Measurements from ENCODE around the gene FDX2. TPM values are rescaled to one million over a fixed set of nuclear protein-coding genes. Genes with fewer than 3 reads are reported as not detected.

Gene FDX2
- total RNA-seq, 1 donor from 2014 or later, result 7.4 TPM

DNA sequence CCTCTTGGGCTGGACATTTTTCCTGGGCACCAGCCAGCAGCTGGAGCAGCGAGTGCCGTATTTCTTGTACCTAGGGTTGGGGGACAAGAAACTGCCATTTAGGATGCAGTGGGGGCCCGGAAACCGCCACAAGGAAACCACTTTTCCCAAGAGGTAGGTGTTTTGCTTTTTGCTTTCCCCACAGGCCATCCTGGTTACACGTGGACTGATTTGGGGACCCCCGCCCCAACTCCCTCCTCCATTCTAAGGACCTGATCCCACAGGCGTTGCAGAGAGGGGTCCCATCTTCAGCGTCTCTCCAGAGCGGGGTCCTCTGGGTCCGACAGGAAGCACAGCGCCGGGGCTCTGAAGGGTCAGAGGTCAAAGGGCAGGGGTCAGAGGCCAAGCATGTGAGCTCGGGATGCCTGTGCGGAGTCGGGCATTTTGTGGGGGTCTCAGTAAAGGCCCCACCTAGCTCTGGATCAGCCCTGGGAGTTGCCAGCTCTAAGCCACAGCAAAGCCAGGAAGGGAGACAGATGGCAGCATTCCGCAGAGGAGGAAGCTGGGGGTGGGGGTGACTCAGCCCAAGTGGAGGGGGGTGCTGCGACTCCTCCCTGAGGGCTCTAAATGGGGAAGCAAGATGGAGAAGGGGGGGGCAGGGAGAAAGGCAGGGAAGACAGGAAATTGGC, 10.5 kb downstream of the FDX2 start:
- H3K9me3 Mint-ChIP-seq, result no peaks in the 10 kb centered on the region
- H3K9ac ChIP-seq, result no peak overlapping the region
- no peak for TF ChIP-seq EZH2phosphoT487 (IDR thresholded peaks at IDR 0.05)
- TF ChIP-seq EZH2 (IDR thresholded peaks at IDR 0.05), result no peak
- TF ChIP-seq, protein P1, sequence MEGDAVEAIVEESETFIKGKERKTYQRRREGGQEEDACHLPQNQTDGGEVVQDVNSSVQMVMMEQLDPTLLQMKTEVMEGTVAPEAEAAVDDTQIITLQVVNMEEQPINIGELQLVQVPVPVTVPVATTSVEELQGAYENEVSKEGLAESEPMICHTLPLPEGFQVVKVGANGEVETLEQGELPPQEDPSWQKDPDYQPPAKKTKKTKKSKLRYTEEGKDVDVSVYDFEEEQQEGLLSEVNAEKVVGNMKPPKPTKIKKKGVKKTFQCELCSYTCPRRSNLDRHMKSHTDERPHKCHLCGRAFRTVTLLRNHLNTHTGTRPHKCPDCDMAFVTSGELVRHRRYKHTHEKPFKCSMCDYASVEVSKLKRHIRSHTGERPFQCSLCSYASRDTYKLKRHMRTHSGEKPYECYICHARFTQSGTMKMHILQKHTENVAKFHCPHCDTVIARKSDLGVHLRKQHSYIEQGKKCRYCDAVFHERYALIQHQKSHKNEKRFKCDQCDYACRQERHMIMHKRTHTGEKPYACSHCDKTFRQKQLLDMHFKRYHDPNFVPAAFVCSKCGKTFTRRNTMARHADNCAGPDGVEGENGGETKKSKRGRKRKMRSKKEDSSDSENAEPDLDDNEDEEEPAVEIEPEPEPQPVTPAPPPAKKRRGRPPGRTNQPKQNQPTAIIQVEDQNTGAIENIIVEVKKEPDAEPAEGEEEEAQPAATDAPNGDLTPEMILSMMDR (IDR thresholded peaks at IDR 0.05), result no peak
- no peaks in the 10 kb centered on the region for H3K79me2 ChIP-seq (ENCODE audit: low read depth)
- no peak for DNase-seq (ENCODE audit: low spot score)
- peaks cover 11% of the 10 kb centered on the region for H3K27me3 ChIP-seq
- H3K27me3 Mint-ChIP-seq (ENCODE audit: insufficient read depth, low read depth), result peaks cover 4% of the 10 kb centered on the region
- no peaks in the 10 kb centered on the region for H3F3A ChIP-seq (ENCODE audit: low read depth)
- no peak overlapping the region for H3K4me2 ChIP-seq
- no peak overlapping the region for H3K27ac Mint-ChIP-seq
- H3K36me3 Mint-ChIP-seq, result no peaks in the 10 kb centered on the region
- no peaks in the 10 kb centered on the region for H3K4me1 ChIP-seq
- no peaks in the 10 kb centered on the region for H3K9me3 ChIP-seq (ENCODE audit: low read depth)
- H2AFZ ChIP-seq (replicated peaks), result no peak overlapping the region
- no peaks in the 10 kb centered on the region for H3K36me3 ChIP-seq
- no peak overlapping the region for H3K4me3 Mint-ChIP-seq
- no peaks in the 10 kb centered on the region for H3K4me1 Mint-ChIP-seq
- no peaks in the 10 kb centered on the region for H4K20me1 ChIP-seq (ENCODE audit: low read depth)
- no peak overlapping the region for H3K4me3 ChIP-seq
- no peak overlapping the region for H3K27ac ChIP-seq

DNA sequence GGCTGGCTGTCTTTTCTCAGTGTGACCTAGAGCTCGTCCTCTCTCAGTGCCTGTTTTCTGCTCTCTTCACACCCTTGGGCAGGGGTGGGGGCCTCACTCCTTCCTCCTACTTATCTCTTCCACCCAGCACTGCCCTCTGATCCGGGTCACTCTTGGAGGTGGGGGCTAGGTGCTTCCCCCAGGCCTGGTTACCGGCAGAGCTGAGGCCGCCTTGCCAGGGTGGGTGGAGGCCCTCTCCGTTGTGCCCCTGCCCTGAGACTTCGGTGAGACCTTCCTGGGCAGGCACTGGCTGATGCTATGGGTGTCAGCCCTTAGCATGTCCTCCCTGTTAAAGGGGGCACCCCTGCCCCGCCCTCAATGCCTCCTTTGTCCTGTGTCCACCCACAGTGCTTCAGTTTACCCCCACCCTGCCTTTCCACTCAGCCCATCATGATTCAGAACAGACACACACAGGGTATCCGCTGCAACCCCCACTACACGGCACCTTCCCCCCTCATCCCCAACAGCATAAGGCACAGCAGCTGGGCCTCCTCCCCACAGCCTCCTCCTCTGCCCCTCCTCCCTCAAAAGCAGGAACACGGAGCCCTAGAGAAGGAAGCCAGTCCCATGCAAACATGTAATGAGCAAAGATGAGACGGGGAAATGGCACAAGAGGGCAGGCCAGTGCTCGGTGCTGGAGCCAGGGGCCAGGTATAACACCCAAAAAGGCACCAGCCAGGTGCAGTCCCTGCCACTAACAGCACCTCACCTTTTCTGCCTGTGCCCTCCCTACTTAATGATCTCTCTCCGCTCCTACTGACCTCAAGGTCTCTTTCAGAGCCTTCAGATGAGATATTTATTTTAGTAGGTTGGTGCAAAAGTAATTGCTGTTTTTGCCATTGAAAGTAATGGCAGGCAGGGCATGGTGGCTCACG, 16.0 kb downstream of the FDX2 start:
- Mint-ChIP-seq H3K27ac (no peak overlapping the region), H3K36me3 (no peaks in the 10 kb centered on the region), H3K4me1 (peaks cover 8% of the 10 kb centered on the region), H3K27me3 (ENCODE audit: insufficient read depth, low read depth) (peaks cover 33% of the 10 kb centered on the region), H3K9me3 (no peaks in the 10 kb centered on the region), H3K4me3 (no peak overlapping the region)
- Histone ChIP-seq H3K36me3 (no peaks in the 10 kb centered on the region), H3K9me3 (ENCODE audit: low read depth) (no peaks in the 10 kb centered on the region), H3K4me1 (no peaks in the 10 kb centered on the region), H4K20me1 (ENCODE audit: low read depth) (peaks cover 20% of the 10 kb centered on the region), H3K27ac (no peak overlapping the region), H3K9ac (no peak overlapping the region), H3K27me3 (peaks cover 66% of the 10 kb centered on the region), H3K4me3 (no peak overlapping the region), H3F3A (ENCODE audit: low read depth) (peaks cover 20% of the 10 kb centered on the region), H3K79me2 (ENCODE audit: low read depth) (no peaks in the 10 kb centered on the region), H2AFZ (replicated peaks) (no peak overlapping the region), H3K4me2 (no peak overlapping the region)
- no peak for DNase-seq (ENCODE audit: low spot score)
- TF ChIP-seq EZH2phosphoT487 (IDR thresholded peaks at IDR 0.05) (no peak), EZH2 (IDR thresholded peaks at IDR 0.05) (no peak)
- TF ChIP-seq, protein P1 (IDR thresholded peaks at IDR 0.05), result no peak

DNA sequence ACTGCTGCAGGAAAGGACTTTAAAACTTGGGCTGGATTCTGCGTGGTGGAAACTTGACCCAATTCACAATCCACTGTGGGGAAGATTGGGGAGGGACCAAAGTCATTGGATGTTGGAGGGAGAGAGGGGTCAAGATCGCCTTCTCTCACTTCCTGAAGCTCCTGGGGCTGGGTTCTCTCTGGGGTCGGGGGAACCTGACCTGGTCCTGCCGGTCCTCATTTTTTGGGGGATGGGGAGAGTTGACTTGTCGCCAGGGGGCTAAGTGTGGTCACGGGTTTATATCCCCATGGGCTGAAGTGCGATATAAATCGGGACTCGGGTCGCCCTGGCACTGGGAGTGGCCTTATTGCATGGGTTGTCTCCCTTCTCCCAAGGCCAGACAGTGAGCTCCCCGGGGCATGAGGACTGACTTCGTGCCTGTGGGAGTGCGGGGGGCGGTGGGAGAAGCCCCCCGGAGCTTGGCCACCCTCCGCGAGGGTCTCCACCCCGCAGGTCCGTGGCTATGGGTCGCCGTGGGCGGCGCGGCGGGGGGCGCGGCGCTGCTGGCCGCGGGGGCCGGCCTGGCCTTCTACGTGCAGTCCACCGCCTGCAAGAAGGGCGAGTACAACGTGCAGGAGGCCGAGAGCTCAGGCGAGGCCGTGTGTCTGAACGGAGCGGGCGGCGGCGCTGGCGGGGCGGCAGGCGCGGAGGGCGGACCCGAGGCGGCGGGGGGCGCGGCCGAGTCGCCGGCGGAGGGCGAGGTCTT, 19.8 kb downstream of the FDX2 start:
- no peak overlapping the region for H3K27ac ChIP-seq
- no peak overlapping the region for H3K9ac ChIP-seq
- peaks cover 55% of the 10 kb centered on the region for H4K20me1 ChIP-seq (ENCODE audit: low read depth)
- no peaks in the 10 kb centered on the region for H3K9me3 ChIP-seq (ENCODE audit: low read depth)
- H3K36me3 ChIP-seq, result no peaks in the 10 kb centered on the region
- no peak overlapping the region for H3K27ac Mint-ChIP-seq
- no peaks in the 10 kb centered on the region for H3K36me3 Mint-ChIP-seq
- H3K27me3 ChIP-seq, result peaks cover 97% of the 10 kb centered on the region
- H3K4me2 ChIP-seq, result peak overlapping the region; percentile 68
- peak overlapping the region; percentile 60 for H3K4me3 Mint-ChIP-seq
- peaks cover 21% of the 10 kb centered on the region for H3K4me1 Mint-ChIP-seq
- no peaks in the 10 kb centered on the region for H3K79me2 ChIP-seq (ENCODE audit: low read depth)
- H3F3A ChIP-seq (ENCODE audit: low read depth), result peaks cover 51% of the 10 kb centered on the region
- TF ChIP-seq, protein P1 (IDR thresholded peaks at IDR 0.05), result no peak
- TF ChIP-seq EZH2 (IDR thresholded peaks at IDR 0.05) (peak; percentile 59), EZH2phosphoT487 (IDR thresholded peaks at IDR 0.05) (peak; percentile 70)
- H3K9me3 Mint-ChIP-seq, result no peaks in the 10 kb centered on the region
- peaks cover 66% of the 10 kb centered on the region for H3K27me3 Mint-ChIP-seq (ENCODE audit: insufficient read depth, low read depth)
- peak overlapping the region; percentile 30 for H3K4me3 ChIP-seq
- DNase-seq (ENCODE audit: low spot score), result peak; percentile 79
- H2AFZ ChIP-seq (replicated peaks), result no peak overlapping the region
- H3K4me1 ChIP-seq, result peaks cover 5% of the 10 kb centered on the region
